Activated CD4-positive, alpha-beta T cell treated with anti-CD3 and anti-CD28 coated beads, Interleukin-2, Interleukin-4, amounts not matched to agents 100 ng/mL and 50 ng/mL, durations not matched to agents 16 hours and 8 hours (primary cell): ENCODE measurements around the gene BFSP1.

Experiments used
- DNase-seq: peaks from one replicate; pipeline ENCODE4 v3.0.0-alpha.2; 2020; ENCODE audit warnings: low spot score

Gene BFSP1

GRCh38 chr20:17465236-17465635 is 65.9 kb downstream of the BFSP1 start:
- DNase-seq = no peak

DNA sequence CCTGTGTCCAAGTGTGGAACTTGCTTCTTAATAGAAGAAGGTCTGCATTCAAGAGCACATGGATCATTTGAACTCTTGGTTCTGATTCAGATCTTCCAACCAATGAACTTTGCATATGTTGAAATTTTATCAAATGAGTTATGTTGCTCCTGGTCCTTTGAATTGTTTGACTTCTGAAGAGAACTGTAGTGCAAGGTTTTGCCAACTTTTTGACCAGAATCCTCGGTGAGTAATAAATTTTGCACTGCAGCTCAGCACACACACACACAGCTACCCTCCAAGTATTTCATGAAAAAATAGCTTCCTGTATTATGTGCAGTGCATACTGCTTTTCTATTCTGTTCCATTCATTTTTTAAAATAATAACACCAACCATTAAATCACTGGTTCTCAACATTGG is 67.5 kb downstream of the BFSP1 start:
- DNase-seq = no peak

DNA sequence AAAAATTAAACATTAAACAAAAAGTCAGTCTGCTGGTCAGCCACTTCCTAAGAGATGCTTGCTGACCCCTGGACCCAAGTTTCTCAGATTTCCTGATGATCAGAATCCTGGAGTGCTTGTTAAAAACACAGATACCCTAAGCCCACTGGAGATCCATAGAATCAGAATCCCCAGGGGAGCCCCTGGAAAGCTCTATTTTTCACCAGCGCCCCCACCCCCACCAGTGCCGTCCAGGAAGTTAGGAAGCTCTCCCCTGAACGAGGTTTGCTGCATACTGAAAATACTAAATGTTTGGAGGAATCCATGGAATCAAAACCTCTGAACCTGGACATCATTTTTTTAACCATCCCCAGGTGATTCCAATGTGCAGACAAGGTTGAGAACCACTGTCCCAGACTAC is 69.2 kb downstream of the BFSP1 start:
- DNase-seq = no peak

- DNase-seq = no peak
These were observed 71.1 kb downstream of the BFSP1 start for GRCh38 chr20:17460119-17460518.

- DNase-seq = no peak
These were observed 73.5 kb downstream of the BFSP1 start for GRCh38 chr20:17457588-17458190.

DNA sequence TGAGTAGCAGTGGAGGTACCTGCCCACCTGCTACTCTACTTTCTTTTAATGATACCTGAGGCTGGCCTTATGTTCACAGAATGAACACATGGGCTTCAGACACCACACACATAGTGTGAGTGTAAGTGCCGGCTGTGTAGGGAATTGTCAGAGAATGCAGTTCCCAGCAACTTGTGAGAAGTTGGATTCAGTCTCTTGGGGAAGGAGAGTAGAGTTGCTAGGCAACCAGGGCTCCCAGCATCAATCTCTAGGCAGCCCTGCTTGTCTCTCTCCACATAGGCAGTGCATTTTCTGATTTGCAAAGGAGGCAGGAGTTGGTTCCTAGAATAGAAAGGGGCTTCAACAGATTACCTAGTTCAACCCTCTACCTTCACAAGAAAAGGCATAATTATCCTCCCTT is 74.1 kb downstream of the BFSP1 start:
- DNase-seq = no peak

GRCh38 chr20:17456279-17456678 is 74.9 kb downstream of the BFSP1 start:
- DNase-seq = no peak

DNA sequence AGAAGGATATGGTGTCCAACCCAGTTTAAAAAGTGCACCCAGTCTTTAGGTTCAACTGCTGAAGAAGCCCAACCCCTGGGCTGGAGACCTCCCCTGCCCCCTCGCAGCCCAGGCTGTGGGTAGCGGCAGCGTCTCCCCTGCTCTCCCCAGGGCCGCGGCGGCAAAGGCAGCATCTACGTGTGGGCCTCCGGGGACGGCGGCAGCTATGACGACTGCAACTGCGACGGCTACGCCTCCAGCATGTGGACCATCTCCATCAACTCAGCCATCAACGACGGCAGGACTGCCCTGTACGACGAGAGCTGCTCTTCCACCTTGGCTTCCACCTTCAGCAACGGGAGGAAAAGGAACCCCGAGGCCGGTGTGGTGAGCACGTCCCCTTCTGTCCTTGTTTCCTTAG is 77.6 kb downstream of the BFSP1 start:
- no peak for DNase-seq

DNA sequence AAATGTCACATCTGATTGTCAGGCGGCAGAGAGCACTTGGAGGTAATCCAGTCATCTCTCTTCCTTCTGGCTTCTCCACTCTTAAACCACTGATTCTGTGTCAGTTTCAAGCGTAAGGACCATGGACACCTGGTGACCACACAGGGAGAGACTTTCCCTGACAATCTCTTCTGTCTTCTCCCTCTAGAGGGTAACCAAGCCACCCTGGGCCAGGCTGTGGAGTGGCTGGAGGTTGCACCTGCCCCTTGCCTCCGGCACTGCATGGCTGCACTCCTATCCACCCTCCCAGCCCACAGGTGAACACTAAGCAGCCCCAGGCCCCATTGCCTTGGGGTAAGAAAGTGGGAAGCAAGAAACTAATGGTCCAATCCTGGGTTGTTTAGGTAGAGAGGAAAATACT is 78.7 kb downstream of the BFSP1 start:
- DNase-seq = no peak

DNA sequence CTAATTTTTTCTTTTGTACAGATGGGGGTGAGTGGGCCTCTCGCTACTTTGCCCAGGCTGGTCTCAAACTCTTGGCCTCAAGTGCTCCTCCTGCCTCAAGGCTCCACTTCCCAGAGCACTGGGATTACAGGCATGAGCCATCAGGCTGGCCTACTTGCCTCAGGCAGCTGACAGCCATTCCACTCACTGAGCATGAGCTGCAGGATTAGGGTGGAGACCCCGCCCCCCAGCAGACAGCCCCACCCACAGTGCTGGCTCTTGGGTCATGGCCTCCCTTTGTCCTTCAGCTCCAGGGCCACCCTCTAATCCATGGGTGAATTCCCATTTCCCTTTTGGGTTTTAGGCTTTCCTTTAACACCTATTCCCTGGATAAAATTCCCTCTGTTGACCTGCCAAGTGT is 82.1 kb downstream of the BFSP1 start:
- DNase-seq = no peak

GRCh38 chr20:17448071-17448470 is 83.1 kb downstream of the BFSP1 start:
- DNase-seq = no peak

DNA sequence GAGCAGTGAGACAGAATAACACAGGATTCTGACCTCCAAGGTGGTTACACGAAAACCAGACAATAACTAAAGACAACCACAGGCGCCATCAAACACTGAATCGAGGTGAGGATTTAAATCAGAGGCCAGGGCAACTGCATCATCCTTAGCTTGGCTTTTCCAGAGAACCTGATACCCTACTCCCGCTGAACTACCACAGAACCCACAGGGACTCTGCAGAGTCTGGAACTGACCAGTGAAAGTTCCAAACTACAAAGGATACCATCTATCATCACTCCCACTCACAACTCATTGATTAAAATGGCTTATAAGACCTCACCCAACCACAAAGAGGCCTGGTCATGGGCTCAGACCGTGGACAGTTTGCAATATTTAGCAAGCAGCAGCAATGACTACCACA is 85.0 kb downstream of the BFSP1 start:
- DNase-seq = no peak

DNA sequence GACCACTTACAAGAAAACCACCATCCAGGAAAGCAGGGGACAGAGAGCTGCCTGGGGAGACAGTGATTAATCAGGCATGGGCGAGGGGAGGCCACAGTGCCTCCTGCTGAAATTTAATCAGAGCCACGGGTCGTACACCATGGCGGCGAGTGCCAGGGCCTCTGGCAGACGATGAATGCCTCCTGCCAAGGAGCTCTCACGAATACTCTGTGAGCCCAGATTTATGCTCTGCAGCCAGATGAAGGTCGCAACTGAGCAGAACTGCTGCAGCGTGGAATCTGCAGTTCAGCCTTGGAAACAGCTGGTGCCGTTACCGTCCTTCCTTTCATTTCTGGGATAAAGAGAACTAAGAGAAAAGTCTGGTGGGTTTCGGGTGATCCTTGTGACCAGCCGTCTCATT is 85.6 kb downstream of the BFSP1 start:
- no peak for DNase-seq

DNA sequence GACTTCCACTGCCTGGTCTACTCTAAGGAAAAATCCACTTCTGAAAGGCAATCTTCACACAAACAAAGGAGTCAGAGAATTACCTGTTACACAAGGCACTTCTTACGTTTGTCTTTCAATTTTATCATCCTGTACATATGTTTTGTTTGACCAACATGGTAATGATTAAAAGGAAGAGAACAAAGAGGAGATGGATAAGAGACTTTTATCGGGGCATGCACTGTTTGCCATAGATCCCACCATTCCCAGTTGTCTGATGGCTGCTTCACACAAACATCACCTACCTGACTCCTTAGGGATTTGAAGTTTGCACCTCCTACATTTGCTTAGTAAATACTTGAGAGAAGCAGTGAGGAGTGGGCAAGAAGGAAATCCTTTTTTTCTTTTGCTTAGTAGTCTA is 87.1 kb downstream of the BFSP1 start:
- DNase-seq = no peak
